Fibroblast of lung (primary cell): Measurements from ENCODE around the gene TENM4.

Source experiments
- EZH2 ChIP-seq: IDR thresholded peaks from 2 replicates; pipeline ENCODE4 v1.5.1; 2012; ENCODE audit warnings: low read length, control low read depth, mild to moderate bottlenecking; ENCODE audit errors: missing control alignments
- TF ChIP-seq, protein P1 (sequence below), 2 donors: IDR thresholded peaks in 1 of 2; conservative IDR thresholded peaks in 1 of 2; 1 replicate in 1 of 2; 2 replicates in 1 of 2; pipeline ENCODE4 v1.5.1; 2011 to 2012; ENCODE audit warnings: low read length in 2 of 2, control low read depth in 1 of 2, inconsistent platforms in 1 of 2, low read depth in 1 of 2, mild to moderate bottlenecking in 1 of 2

DNA sequence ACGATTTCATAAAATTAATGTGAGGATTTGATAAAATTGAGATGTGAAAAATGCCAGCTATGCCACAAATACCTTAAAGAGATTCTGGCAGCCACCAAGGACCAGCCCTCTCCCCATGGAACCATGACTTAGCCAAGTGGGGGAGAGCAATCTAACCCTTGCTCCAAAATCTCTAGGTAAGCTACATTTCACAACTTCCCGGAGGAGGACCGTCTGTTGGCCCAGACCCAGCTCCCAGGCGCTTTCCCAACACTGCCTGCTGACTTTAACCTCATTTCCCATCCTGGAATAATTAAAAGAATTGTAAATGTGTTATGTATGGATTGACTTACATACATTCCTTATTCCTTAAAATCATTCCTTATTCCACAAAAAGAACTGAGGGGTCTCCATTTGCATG is 47.5 kb upstream of the TENM4 start:
- TF ChIP-seq, protein P1, sequence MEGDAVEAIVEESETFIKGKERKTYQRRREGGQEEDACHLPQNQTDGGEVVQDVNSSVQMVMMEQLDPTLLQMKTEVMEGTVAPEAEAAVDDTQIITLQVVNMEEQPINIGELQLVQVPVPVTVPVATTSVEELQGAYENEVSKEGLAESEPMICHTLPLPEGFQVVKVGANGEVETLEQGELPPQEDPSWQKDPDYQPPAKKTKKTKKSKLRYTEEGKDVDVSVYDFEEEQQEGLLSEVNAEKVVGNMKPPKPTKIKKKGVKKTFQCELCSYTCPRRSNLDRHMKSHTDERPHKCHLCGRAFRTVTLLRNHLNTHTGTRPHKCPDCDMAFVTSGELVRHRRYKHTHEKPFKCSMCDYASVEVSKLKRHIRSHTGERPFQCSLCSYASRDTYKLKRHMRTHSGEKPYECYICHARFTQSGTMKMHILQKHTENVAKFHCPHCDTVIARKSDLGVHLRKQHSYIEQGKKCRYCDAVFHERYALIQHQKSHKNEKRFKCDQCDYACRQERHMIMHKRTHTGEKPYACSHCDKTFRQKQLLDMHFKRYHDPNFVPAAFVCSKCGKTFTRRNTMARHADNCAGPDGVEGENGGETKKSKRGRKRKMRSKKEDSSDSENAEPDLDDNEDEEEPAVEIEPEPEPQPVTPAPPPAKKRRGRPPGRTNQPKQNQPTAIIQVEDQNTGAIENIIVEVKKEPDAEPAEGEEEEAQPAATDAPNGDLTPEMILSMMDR (conservative IDR thresholded peaks at IDR 0.05 in 1 of 2, IDR thresholded peaks at IDR 0.05 in 1 of 2; ENCODE audit: low read depth in 1 of 2, low read length in 2 of 2), result no peak
- TF ChIP-seq EZH2, result no peak
